ENCODE results near the gene PKD2.

PKD2 gene

DNA sequence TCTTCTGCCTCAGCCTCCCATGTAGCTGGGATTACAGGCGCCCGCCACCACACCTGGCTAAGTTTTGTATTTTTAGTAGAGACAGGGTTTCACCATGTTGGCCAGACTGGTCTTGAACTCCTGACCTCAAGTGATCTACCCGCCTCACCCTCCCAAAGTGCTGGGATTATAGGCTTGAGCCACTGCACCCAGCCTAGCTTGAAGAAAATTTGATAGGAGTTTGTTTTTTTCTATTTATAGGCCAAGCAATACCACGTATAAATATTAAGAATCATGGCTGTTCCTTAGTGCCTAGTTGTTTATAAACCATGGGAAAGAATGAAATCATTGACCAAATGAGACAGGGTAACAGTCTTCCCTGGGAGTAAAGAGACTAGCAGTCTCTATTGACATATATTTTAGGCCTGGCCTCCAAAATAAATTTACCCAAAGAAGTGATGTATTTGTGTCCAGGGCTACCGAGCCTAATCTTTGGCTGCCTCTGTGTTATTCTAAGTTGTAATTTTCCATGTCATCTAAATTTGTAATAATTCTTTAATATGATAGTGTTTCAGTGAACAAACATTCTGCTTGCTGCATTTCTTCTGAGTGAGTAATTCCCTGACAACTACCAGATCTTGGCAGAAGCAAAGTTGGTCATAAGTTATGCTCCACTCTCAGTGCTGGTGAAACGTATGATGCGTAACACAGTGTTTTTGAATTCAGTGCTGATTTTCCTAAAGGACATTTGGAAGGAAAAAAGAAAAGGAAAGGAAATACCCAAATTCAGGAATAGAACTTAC lies 10.3 kb downstream of the PKD2 start:
- no peaks in the 10 kb centered on the region for H3K4me1 ChIP-seq (ENCODE audit: low read length)
- no peaks in the 10 kb centered on the region for H3K36me3 ChIP-seq (replicated peaks; ENCODE audit: insufficient read depth, low read length)
- H3K79me2 ChIP-seq (ENCODE audit: low read length): peaks cover 22% of the 10 kb centered on the region
- H3K4me2 ChIP-seq (ENCODE audit: low read depth, low read length): no peak overlapping the region
- no peaks in the 10 kb centered on the region for H3K9me3 ChIP-seq (replicated peaks; ENCODE audit: insufficient read depth, low read length)
- no peak for DNase-seq
- H3K27ac ChIP-seq (ENCODE audit: low read length): no peak overlapping the region
- no peaks in the 10 kb centered on the region for H3K9me2 ChIP-seq (replicated peaks; ENCODE audit: insufficient read depth, low read length)
- no peaks in the 10 kb centered on the region for H3K27me3 ChIP-seq (replicated peaks; ENCODE audit: insufficient read depth, low read length)
- H3K9ac ChIP-seq (ENCODE audit: low read length): no peak overlapping the region
- H3K4me3 ChIP-seq (ENCODE audit: low read length): no peak overlapping the region
- no peaks in the 10 kb centered on the region for H4K20me1 ChIP-seq (ENCODE audit: insufficient read depth, low read length)
- no peak overlapping the region for H2AFZ ChIP-seq (ENCODE audit: low read length)
- TF ChIP-seq, protein P1, sequence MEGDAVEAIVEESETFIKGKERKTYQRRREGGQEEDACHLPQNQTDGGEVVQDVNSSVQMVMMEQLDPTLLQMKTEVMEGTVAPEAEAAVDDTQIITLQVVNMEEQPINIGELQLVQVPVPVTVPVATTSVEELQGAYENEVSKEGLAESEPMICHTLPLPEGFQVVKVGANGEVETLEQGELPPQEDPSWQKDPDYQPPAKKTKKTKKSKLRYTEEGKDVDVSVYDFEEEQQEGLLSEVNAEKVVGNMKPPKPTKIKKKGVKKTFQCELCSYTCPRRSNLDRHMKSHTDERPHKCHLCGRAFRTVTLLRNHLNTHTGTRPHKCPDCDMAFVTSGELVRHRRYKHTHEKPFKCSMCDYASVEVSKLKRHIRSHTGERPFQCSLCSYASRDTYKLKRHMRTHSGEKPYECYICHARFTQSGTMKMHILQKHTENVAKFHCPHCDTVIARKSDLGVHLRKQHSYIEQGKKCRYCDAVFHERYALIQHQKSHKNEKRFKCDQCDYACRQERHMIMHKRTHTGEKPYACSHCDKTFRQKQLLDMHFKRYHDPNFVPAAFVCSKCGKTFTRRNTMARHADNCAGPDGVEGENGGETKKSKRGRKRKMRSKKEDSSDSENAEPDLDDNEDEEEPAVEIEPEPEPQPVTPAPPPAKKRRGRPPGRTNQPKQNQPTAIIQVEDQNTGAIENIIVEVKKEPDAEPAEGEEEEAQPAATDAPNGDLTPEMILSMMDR (IDR thresholded peaks at IDR 0.05; ENCODE audit: low read length): no peak
- no peak for TF ChIP-seq EZH2phosphoT487 (IDR thresholded peaks at IDR 0.05; ENCODE audit: low read length)
- TF ChIP-seq EZH2 (optimal IDR thresholded peaks at IDR 0.05; ENCODE audit: low read depth, low read length): no peak
- no peaks in the 10 kb centered on the region for H3F3A ChIP-seq (ENCODE audit: insufficient read depth, low read length)

GRCh38 chr4:88018466-88018865 lies 11.0 kb downstream of the PKD2 start:
- H3K79me2 ChIP-seq (ENCODE audit: low read length): peaks cover 15% of the 10 kb centered on the region
- H3K27ac ChIP-seq (ENCODE audit: low read length): no peak overlapping the region
- H3K9me2 ChIP-seq (replicated peaks; ENCODE audit: insufficient read depth, low read length): no peaks in the 10 kb centered on the region
- no peaks in the 10 kb centered on the region for H3F3A ChIP-seq (ENCODE audit: insufficient read depth, low read length)
- H3K9ac ChIP-seq (ENCODE audit: low read length): no peak overlapping the region
- H3K27me3 ChIP-seq (replicated peaks; ENCODE audit: insufficient read depth, low read length): no peaks in the 10 kb centered on the region
- TF ChIP-seq EZH2phosphoT487 (IDR thresholded peaks at IDR 0.05; ENCODE audit: low read length): no peak
- no peak for TF ChIP-seq EZH2 (optimal IDR thresholded peaks at IDR 0.05; ENCODE audit: low read depth, low read length)
- TF ChIP-seq, protein P1 (IDR thresholded peaks at IDR 0.05; ENCODE audit: low read length): no peak
- H3K9me3 ChIP-seq (replicated peaks; ENCODE audit: insufficient read depth, low read length): no peaks in the 10 kb centered on the region
- no peaks in the 10 kb centered on the region for H3K36me3 ChIP-seq (replicated peaks; ENCODE audit: insufficient read depth, low read length)
- no peaks in the 10 kb centered on the region for H3K4me1 ChIP-seq (ENCODE audit: low read length)
- no peak overlapping the region for H3K4me3 ChIP-seq (ENCODE audit: low read length)
- H3K4me2 ChIP-seq (ENCODE audit: low read depth, low read length): no peak overlapping the region
- no peak overlapping the region for H2AFZ ChIP-seq (ENCODE audit: low read length)
- DNase-seq: no peak
- no peaks in the 10 kb centered on the region for H4K20me1 ChIP-seq (ENCODE audit: insufficient read depth, low read length)

DNA sequence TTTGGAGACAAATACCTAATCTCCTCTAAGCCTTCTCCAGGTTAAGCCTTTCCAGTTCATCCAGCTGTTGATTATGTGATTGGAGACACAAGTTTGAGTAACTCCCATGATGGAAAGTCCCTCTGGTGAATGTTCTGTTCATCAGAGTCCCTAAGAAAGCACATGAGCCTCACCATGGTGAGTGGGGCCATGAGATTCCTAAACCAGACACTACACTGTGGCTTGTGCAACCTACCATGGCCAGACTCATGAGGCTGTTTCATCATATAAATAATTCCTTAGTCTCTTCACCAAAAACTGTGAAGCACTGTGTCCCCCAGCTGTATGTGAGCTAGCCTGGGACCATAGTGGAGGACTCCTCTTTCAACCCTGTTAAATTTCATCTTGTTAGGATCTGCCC lies 14.4 kb downstream of the PKD2 start:
- H4K20me1 ChIP-seq (ENCODE audit: insufficient read depth, low read length): no peaks in the 10 kb centered on the region
- no peak overlapping the region for H3K4me2 ChIP-seq (ENCODE audit: low read depth, low read length)
- no peak for DNase-seq
- no peaks in the 10 kb centered on the region for H3F3A ChIP-seq (ENCODE audit: insufficient read depth, low read length)
- no peak overlapping the region for H3K27ac ChIP-seq (ENCODE audit: low read length)
- H3K4me1 ChIP-seq (ENCODE audit: low read length): no peaks in the 10 kb centered on the region
- no peaks in the 10 kb centered on the region for H3K27me3 ChIP-seq (replicated peaks; ENCODE audit: insufficient read depth, low read length)
- no peaks in the 10 kb centered on the region for H3K9me3 ChIP-seq (replicated peaks; ENCODE audit: insufficient read depth, low read length)
- H3K36me3 ChIP-seq (replicated peaks; ENCODE audit: insufficient read depth, low read length): no peaks in the 10 kb centered on the region
- no peaks in the 10 kb centered on the region for H3K9me2 ChIP-seq (replicated peaks; ENCODE audit: insufficient read depth, low read length)
- H3K79me2 ChIP-seq (ENCODE audit: low read length): 0 out of 2 replicates have a peak, but pooled peaks cover 4% of the 10 kb centered on the region
- no peak overlapping the region for H3K9ac ChIP-seq (ENCODE audit: low read length)
- no peak overlapping the region for H2AFZ ChIP-seq (ENCODE audit: low read length)
- H3K4me3 ChIP-seq (ENCODE audit: low read length): no peak overlapping the region
- no peak for TF ChIP-seq EZH2phosphoT487 (IDR thresholded peaks at IDR 0.05; ENCODE audit: low read length)
- TF ChIP-seq EZH2 (optimal IDR thresholded peaks at IDR 0.05; ENCODE audit: low read depth, low read length): no peak
- TF ChIP-seq, protein P1 (IDR thresholded peaks at IDR 0.05; ENCODE audit: low read length): no peak

Data from MM.1S (cell line).